Measurements from ENCODE around the gene FBXW7.

Gene FBXW7

GRCh38 chr4:152283801-152284470, 252.0 kb downstream of the FBXW7 start:
- DNase-seq (ENCODE audit: low read depth) = no peak

- no peak for DNase-seq (ENCODE audit: low read depth)
Observed at GRCh38 chr4:152281822-152282221, 254.1 kb downstream of the FBXW7 start.

DNA sequence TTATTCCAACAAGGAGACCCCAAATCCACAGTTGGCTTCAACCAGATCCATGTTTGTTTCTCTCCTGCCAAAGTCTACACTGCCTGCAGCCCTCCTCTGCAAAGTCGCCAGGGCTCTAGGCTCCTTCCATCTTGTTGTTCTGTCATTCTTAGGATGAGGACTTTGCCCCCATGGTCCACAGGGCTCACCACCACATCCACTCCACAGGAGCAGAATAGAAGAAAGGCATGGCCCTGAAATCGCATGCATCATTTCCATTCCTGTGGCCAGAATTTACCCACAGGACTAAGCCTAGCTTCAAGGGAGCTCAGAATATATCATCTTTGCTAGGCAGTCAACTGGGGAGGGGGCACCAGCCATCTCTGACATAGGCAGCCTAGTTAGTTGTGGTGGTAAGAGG, 254.7 kb downstream of the FBXW7 start:
- no peak for DNase-seq (ENCODE audit: low read depth)

- no peak for DNase-seq (ENCODE audit: low read depth)
Observed at GRCh38 chr4:152279234-152279566, 256.7 kb downstream of the FBXW7 start.

DNA sequence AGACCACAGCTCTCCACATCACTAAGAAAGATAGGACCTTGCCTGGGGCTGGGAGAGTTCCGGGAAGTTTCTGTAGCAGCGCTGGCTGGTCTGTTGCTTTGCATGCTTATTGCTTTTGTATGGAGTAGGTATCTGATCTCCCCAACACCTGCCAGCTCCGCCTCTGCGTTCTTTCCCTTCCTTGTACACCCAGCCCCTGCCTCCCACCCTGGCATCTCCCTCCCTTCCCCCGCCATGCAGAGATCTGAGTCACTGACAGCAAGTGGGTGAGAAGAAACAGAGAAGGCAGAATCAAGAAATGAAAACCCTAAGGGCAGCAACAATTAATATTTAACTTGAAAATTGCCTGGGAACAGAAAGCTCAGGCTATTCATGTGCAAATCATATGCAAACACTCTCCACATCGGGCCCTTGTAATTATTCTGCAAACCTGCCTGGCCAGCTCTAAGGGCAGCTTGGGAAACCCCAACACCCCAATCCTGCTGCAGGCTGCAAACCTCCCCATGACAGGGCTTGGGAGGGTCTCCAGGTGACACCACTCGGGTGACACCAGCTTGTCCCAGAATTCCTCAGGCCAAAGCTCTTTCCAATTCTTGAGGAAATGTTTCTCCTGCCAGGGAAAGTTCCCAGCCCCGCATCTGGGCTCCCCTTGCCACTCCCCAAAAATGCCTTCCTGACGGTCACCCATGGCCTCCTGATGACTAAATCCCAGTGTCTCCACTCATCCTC, 257.2 kb downstream of the FBXW7 start:
- DNase-seq (ENCODE audit: low read depth) = no peak

GRCh38 chr4:152278172-152278504, 257.8 kb downstream of the FBXW7 start:
- DNase-seq (ENCODE audit: low read depth) = no peak

GRCh38 chr4:152277333-152277732, 258.6 kb downstream of the FBXW7 start:
- DNase-seq (ENCODE audit: low read depth) = no peak

GRCh38 chr4:152273343-152273742, 262.5 kb downstream of the FBXW7 start:
- peak; percentile 31 for DNase-seq (ENCODE audit: low read depth)

Measured in ELR (cell line).